MM.1S (cell line): ENCODE data around the gene PGK1.
"Not testable (repeated sequence)": the region's sequence is repeated elsewhere in the genome, so short reads cannot be mapped to it uniquely, and the experiment has no call there.

Source experiments
- DNase-seq: peaks from one replicate; pipeline ENCODE4 v3.0.0-alpha.2; 2015
- H2AFZ ChIP-seq: fragments of 300-600 bp; sonication (generic); 2 replicates; pipeline ENCODE4 v1.6.0; 2016; ENCODE audit warnings: antibody characterized with exemption, low read length
- H3F3A ChIP-seq: fragments of 300-600 bp; sonication (generic); 2 replicates; pipeline ENCODE4 v1.6.1; 2016; ENCODE audit warnings: mild to moderate bottlenecking, antibody characterized with exemption, low read length, moderate library complexity, mixed read lengths; ENCODE audit not compliant: insufficient read depth
- H3K27ac ChIP-seq: fragments of 300-600 bp; sonication (generic); 2 replicates; pipeline ENCODE4 v1.5.1; 2016; ENCODE audit warnings: mild to moderate bottlenecking, low read length
- H3K27me3 ChIP-seq: fragments of 300-600 bp; sonication (generic); replicated peaks from 2 replicates; pipeline ENCODE4 v1.6.0; 2016; ENCODE audit warnings: low read length; ENCODE audit not compliant: insufficient read depth
- H3K36me3 ChIP-seq: fragments of 300-600 bp; sonication (generic); replicated peaks from 2 replicates; pipeline ENCODE4 v1.6.1; 2016; ENCODE audit warnings: mild to moderate bottlenecking, low read length, mixed read lengths; ENCODE audit not compliant: insufficient read depth
- H3K4me1 ChIP-seq: fragments of 300-600 bp; sonication (generic); 2 replicates; pipeline ENCODE4 v1.6.1; 2016; ENCODE audit warnings: low read length, mixed read lengths
- H3K4me2 ChIP-seq: fragments of 300-600 bp; sonication (generic); 2 replicates; pipeline ENCODE4 v1.6.0; 2016; ENCODE audit warnings: low read depth, low read length
- H3K4me3 ChIP-seq: fragments of 300-600 bp; sonication (generic); 2 replicates; pipeline ENCODE4 v1.5.1; 2016; ENCODE audit warnings: low read length, mixed read lengths
- H3K79me2 ChIP-seq: fragments of 300-600 bp; sonication (generic); 2 replicates; pipeline ENCODE4 v1.6.1; 2016; ENCODE audit warnings: mixed run types, low read length, mixed read lengths
- H3K9ac ChIP-seq: fragments of 300-600 bp; sonication (generic); 2 replicates; pipeline ENCODE4 v1.6.1; 2016; ENCODE audit warnings: low read length, mixed read lengths
- H3K9me2 ChIP-seq: fragments of 300-600 bp; sonication (generic); replicated peaks from 2 replicates; pipeline ENCODE4 v1.6.1; 2016; ENCODE audit warnings: mild to moderate bottlenecking, low read length, mixed read lengths; ENCODE audit not compliant: insufficient read depth
- H3K9me3 ChIP-seq: fragments of 300-600 bp; sonication (generic); replicated peaks from 2 replicates; pipeline ENCODE4 v1.6.1; 2016; ENCODE audit warnings: mild to moderate bottlenecking, low read length, mixed read lengths; ENCODE audit not compliant: insufficient read depth
- H4K20me1 ChIP-seq: fragments of 300-600 bp; sonication (generic); 2 replicates; pipeline ENCODE4 v1.6.1; 2016; ENCODE audit warnings: mild to moderate bottlenecking, low read length, moderate library complexity, mixed read lengths; ENCODE audit not compliant: insufficient read depth
- EZH2 ChIP-seq: fragments of 300-600 bp; sonication (generic); optimal IDR thresholded peaks from 2 replicates; pipeline ENCODE3; 2017; ENCODE audit warnings: low read depth, mild to moderate bottlenecking, antibody characterized with exemption, low read length, mixed read lengths
- EZH2phosphoT487 ChIP-seq: fragments of 300-600 bp; sonication (generic); IDR thresholded peaks from 2 replicates; pipeline ENCODE4 v1.6.1; 2018; ENCODE audit warnings: antibody characterized with exemption, low read length
- TF ChIP-seq, protein P1 (sequence below): fragments of 300-600 bp; sonication (generic); IDR thresholded peaks from 2 replicates; pipeline ENCODE4 v1.5.1; 2016; ENCODE audit warnings: antibody characterized with exemption, low read length, mixed read lengths

PGK1 gene

GRCh38 chrX:78075787-78076389 lies 28.2 kb upstream of the PGK1 start:
- H3F3A ChIP-seq, result peaks cover 6% of the 10 kb centered on the region
- no peak for DNase-seq
- no peak overlapping the region for H2AFZ ChIP-seq
- no peak overlapping the region for H3K27ac ChIP-seq
- no peaks in the 10 kb centered on the region for H3K79me2 ChIP-seq
- no peak overlapping the region for H3K9ac ChIP-seq
- H3K4me3 ChIP-seq, result no peak overlapping the region
- H3K27me3 ChIP-seq, result no peaks in the 10 kb centered on the region
- H3K36me3 ChIP-seq, result no peaks in the 10 kb centered on the region
- H4K20me1 ChIP-seq, result no peaks in the 10 kb centered on the region
- H3K4me2 ChIP-seq, result no peak overlapping the region
- no peak for TF ChIP-seq EZH2
- TF ChIP-seq EZH2phosphoT487, result no peak
- TF ChIP-seq, protein P1, sequence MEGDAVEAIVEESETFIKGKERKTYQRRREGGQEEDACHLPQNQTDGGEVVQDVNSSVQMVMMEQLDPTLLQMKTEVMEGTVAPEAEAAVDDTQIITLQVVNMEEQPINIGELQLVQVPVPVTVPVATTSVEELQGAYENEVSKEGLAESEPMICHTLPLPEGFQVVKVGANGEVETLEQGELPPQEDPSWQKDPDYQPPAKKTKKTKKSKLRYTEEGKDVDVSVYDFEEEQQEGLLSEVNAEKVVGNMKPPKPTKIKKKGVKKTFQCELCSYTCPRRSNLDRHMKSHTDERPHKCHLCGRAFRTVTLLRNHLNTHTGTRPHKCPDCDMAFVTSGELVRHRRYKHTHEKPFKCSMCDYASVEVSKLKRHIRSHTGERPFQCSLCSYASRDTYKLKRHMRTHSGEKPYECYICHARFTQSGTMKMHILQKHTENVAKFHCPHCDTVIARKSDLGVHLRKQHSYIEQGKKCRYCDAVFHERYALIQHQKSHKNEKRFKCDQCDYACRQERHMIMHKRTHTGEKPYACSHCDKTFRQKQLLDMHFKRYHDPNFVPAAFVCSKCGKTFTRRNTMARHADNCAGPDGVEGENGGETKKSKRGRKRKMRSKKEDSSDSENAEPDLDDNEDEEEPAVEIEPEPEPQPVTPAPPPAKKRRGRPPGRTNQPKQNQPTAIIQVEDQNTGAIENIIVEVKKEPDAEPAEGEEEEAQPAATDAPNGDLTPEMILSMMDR, result no peak
- H3K4me1 ChIP-seq, result peaks cover 8% of the 10 kb centered on the region
- no peaks in the 10 kb centered on the region for H3K9me2 ChIP-seq
- H3K9me3 ChIP-seq, result no peaks in the 10 kb centered on the region

DNA sequence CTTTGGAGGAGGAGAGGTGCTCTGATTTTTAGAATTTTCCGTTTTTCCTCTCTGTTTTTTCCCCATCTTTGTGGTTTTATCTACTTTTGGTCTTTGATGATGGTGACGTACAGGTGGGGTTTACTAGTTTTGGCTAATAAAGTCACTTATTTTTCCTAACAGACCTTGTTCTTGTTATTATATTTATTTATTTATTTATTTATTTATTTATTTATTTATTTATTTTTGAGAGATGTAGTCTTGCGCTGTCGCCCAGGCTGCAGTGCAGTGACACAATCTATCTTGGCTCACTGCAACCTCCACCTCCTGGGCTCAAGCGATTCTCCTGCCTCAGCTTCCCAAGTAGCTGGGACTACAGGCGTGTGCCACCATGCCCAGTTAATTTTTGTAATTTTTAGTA lies 22.6 kb upstream of the PGK1 start:
- DNase-seq, H3F3A ChIP-seq, H4K20me1 ChIP-seq, H3K4me1 ChIP-seq, H3K27ac ChIP-seq, H3K79me2 ChIP-seq, H2AFZ ChIP-seq, H3K4me2 ChIP-seq, H3K9ac ChIP-seq, H3K27me3 ChIP-seq, H3K4me3 ChIP-seq, H3K9me3 ChIP-seq, H3K9me2 ChIP-seq, H3K36me3 ChIP-seq: not testable (repeated sequence)

- TF ChIP-seq, protein P1, result peak; percentile 52
- TF ChIP-seq EZH2phosphoT487, result no peak
- Histone ChIP-seq H2AFZ (peak overlapping the region; percentile 63), H3K4me1 (no peaks in the 10 kb centered on the region), H3K27ac (no peak overlapping the region), H3K9ac (no peak overlapping the region), H3K9me2 (no peaks in the 10 kb centered on the region), H3K4me3 (no peak overlapping the region; the same call in 1 of the 2 replicates), H3F3A (no peaks in the 10 kb centered on the region), H3K4me2 (no peak overlapping the region), H3K79me2 (no peaks in the 10 kb centered on the region), H3K9me3 (no peaks in the 10 kb centered on the region), H3K36me3 (no peaks in the 10 kb centered on the region), H4K20me1 (no peaks in the 10 kb centered on the region), H3K27me3 (no peaks in the 10 kb centered on the region)
- peak; percentile 22 for DNase-seq
These were observed 11.8 kb upstream of the PGK1 start for GRCh38 chrX:78092296-78092695.

- no peaks in the 10 kb centered on the region for H4K20me1 ChIP-seq
- no peaks in the 10 kb centered on the region for H3K9me2 ChIP-seq
- DNase-seq, result no peak
These were observed 5.9 kb upstream of the PGK1 start for GRCh38 chrX:78098108-78098507.

More at GRCh38 chrX:78098108-78098507, 5.9 kb upstream of the PGK1 start:
- Histone ChIP-seq H3K27me3 (no peaks in the 10 kb centered on the region), H3K27ac (no peak overlapping the region), H3K36me3 (no peaks in the 10 kb centered on the region), H3F3A (no peaks in the 10 kb centered on the region), H3K79me2 (no peaks in the 10 kb centered on the region), H3K4me2 (no peak overlapping the region), H3K4me1 (no peaks in the 10 kb centered on the region), H3K9ac (no peak overlapping the region), H3K4me3 (no peak overlapping the region), H3K9me3 (no peaks in the 10 kb centered on the region), H2AFZ (no peak overlapping the region)
- TF ChIP-seq, protein P1, result no peak
- TF ChIP-seq EZH2phosphoT487, result no peak
